Activated CD4-positive, alpha-beta T cell treated with anti-CD3 and anti-CD28 coated beads for 36 hours (primary cell): ENCODE results near the gene MED12L. TPM values are rescaled to one million over a fixed set of nuclear protein-coding genes. Genes with fewer than 3 reads are reported as not detected.

Source experiments
- ATAC-seq: fragments of 200-7000 bp; cut with Tn5 transposase; one replicate; pipeline ENCODE4 v1.10.0; 2021; ENCODE audit warnings: mild to moderate bottlenecking, moderate library complexity
- CTCF ChIA-PET: fragments of 350-600 bp; sonication (Branson Sonifier 250); formaldehyde crosslinking; loops from one replicate; lab custom pipeline; 2021; ENCODE audit warnings: antibody characterized with exemption; lab: Charles Lee
- POLR2A ChIA-PET: fragments of 350-600 bp; sonication (Branson Sonifier 250); formaldehyde crosslinking; loops from one replicate; lab custom pipeline; 2021; ENCODE audit warnings: antibody characterized with exemption, inconsistent platforms; lab: Charles Lee
- DNase-seq: peaks from one replicate; pipeline ENCODE4 v3.0.0-alpha.2; 2020
- H3K27ac Mint-ChIP-seq: one replicate; pipeline ENCODE4 v1.8.0; 2021; ENCODE audit warnings: mixed read lengths
- H3K27me3 Mint-ChIP-seq: one replicate; pipeline ENCODE4 v1.8.0; 2021; ENCODE audit warnings: mixed read lengths
- H3K36me3 Mint-ChIP-seq: one replicate; pipeline ENCODE4 v1.8.0; 2021; ENCODE audit warnings: low read depth, mixed read lengths
- H3K4me1 Mint-ChIP-seq: one replicate; pipeline ENCODE4 v1.8.0; 2021; ENCODE audit warnings: mixed read lengths
- H3K4me3 Mint-ChIP-seq: one replicate; pipeline ENCODE4 v1.8.0; 2021; ENCODE audit warnings: mild to moderate bottlenecking, moderate library complexity, mixed read lengths
- H3K9me3 Mint-ChIP-seq: one replicate; pipeline ENCODE4 v1.8.0; 2021; ENCODE audit warnings: low read depth, mixed read lengths
- intact Hi-C, 2 experiments: fragments of 100-400 bp; cut with DNase I in 1 of 2; cut with micrococcal nuclease in 1 of 2; formaldehyde crosslinking; loops; one replicate each; pipeline versions ENCODE4 v1.14.2 to v1.15.1; 2022 to 2024; cut with DNase I, micrococcal nuclease
- total RNA-seq, 2 experiments: library from RNA; stranded (reverse); gene quantifications; one replicate each; pipeline ENCODE4 v1.2.3, GENCODE V29; 2021

Gene MED12L
- total RNA-seq, 2 experiments from 2014 or later, result 2.4 to 3.0 TPM

- ChIA-PET CTCF (interaction anchor here (0.6 to 1.9 kb wide), 11 partner anchors 9 to 212 kb away, joined by 3 to 15 read pairs (median 3); no protein-coding TSS in a partner anchor), POLR2A (interaction anchor here (0.6 to 1.9 kb wide), 6 partner anchors 9 to 116 kb away, joined by 3 to 16 read pairs (median 4); no protein-coding TSS in a partner anchor)
- ATAC-seq (peak; percentile 83), DNase-seq (peak; percentile 50)
- no peaks in the 10 kb centered on the region for H3K9me3 Mint-ChIP-seq
- H3K4me1 Mint-ChIP-seq, result peaks cover 47% of the 10 kb centered on the region
- H3K4me3 Mint-ChIP-seq, result peak within 1 kb of the TSS; percentile 50
- H3K27me3 Mint-ChIP-seq, result peaks cover 2% of the 10 kb centered on the region
- H3K36me3 Mint-ChIP-seq, result no peaks in the 10 kb centered on the region
- intact Hi-C loops, result loop anchor here (1.0 to 5.0 kb wide), 9 partner anchors 11 to 941 kb away; partner anchors contain the start of genes GPR171 (in 1 of the 2) and TSC22D2 (in 1 of the 2)
- peak within 1 kb of the TSS; percentile 90 for H3K27ac Mint-ChIP-seq
Measured at GRCh38 chr3:151316267-151316991, 231.0 kb downstream of the MED12L start, which contains the start of gene GPR87. TSS of gene GPR87 (minus strand) at chr3:151316820. CDS start at chr3:151300100, 16,720 bp downstream.

GRCh38 chr3:151318313-151318712 lies 232.8 kb downstream of the MED12L start:
- Mint-ChIP-seq H3K36me3 (no peaks in the 10 kb centered on the region), H3K4me3 (no peak overlapping the region), H3K9me3 (no peaks in the 10 kb centered on the region), H3K27me3 (peaks cover 2% of the 10 kb centered on the region), H3K4me1 (peaks cover 59% of the 10 kb centered on the region), H3K27ac (peak overlapping the region; percentile 64)
- DNase-seq (no peak), ATAC-seq (no peak)
- intact Hi-C loops, result loop anchor here in 1 of 2 experiments (5.0 kb wide), 3 partner anchors 809 to 939 kb away; partner anchors contain the start of gene TSC22D2
- ChIA-PET CTCF (no interaction called here), POLR2A (no interaction called here)

- Mint-ChIP-seq H3K27ac (no peak overlapping the region), H3K27me3 (peaks cover 2% of the 10 kb centered on the region), H3K4me1 (peaks cover 65% of the 10 kb centered on the region), H3K36me3 (no peaks in the 10 kb centered on the region), H3K9me3 (no peaks in the 10 kb centered on the region), H3K4me3 (no peak overlapping the region)
- no peak for DNase-seq
- no peak for ATAC-seq
- intact Hi-C loops, result loop anchor here in 1 of 2 experiments (5.0 kb wide), 3 partner anchors 808 to 938 kb away; partner anchors contain the start of gene TSC22D2
- POLR2A ChIA-PET, result no interaction called here
- CTCF ChIA-PET, result interaction anchor here (0.6 kb wide), 1 partner anchor 14 kb away, joined by 3 read pairs; no protein-coding TSS in a partner anchor
Measured at GRCh38 chr3:151318991-151319390, 233.5 kb downstream of the MED12L start.

GRCh38 chr3:151319628-151320027 lies 234.2 kb downstream of the MED12L start:
- intact Hi-C loops, result loop anchor here in 1 of 2 experiments (2.0 to 5.0 kb wide), 4 partner anchors 15 to 938 kb away; partner anchors contain the start of gene TSC22D2
- peak overlapping the region; percentile 28 for H3K27ac Mint-ChIP-seq
- ATAC-seq (peak; percentile 30), DNase-seq (no peak)
- ChIA-PET CTCF (no interaction called here), POLR2A (no interaction called here)
- H3K4me1 Mint-ChIP-seq, result peaks cover 70% of the 10 kb centered on the region
- H3K4me3 Mint-ChIP-seq, result no peak overlapping the region
- no peaks in the 10 kb centered on the region for H3K36me3 Mint-ChIP-seq
- no peaks in the 10 kb centered on the region for H3K9me3 Mint-ChIP-seq
- H3K27me3 Mint-ChIP-seq, result peaks cover 4% of the 10 kb centered on the region

GRCh38 chr3:151320131-151320530 lies 234.7 kb downstream of the MED12L start:
- ChIA-PET CTCF (interaction anchor here (1.1 kb wide), 1 partner anchor 15 kb away, joined by 5 read pairs; no protein-coding TSS in a partner anchor), POLR2A (no interaction called here)
- Mint-ChIP-seq H3K27me3 (peaks cover 2% of the 10 kb centered on the region), H3K36me3 (no peaks in the 10 kb centered on the region), H3K9me3 (no peaks in the 10 kb centered on the region), H3K27ac (no peak overlapping the region), H3K4me3 (no peak overlapping the region), H3K4me1 (peaks cover 67% of the 10 kb centered on the region)
- intact Hi-C loops, result loop anchor here in 1 of 2 experiments (2.0 kb wide), 1 partner anchor 15 kb away; no protein-coding TSS in a partner anchor
- no peak for ATAC-seq
- DNase-seq, result no peak

GRCh38 chr3:151321526-151321925 lies 236.1 kb downstream of the MED12L start:
- Mint-ChIP-seq H3K27me3 (peaks cover 5% of the 10 kb centered on the region), H3K36me3 (no peaks in the 10 kb centered on the region), H3K9me3 (no peaks in the 10 kb centered on the region), H3K27ac (no peak overlapping the region), H3K4me1 (peaks cover 55% of the 10 kb centered on the region), H3K4me3 (no peak overlapping the region)
- DNase-seq (no peak), ATAC-seq (no peak)
- intact Hi-C loops, result loop anchor here in 1 of 2 experiments (2.0 kb wide), 1 partner anchor 17 kb away; no protein-coding TSS in a partner anchor
- POLR2A ChIA-PET, result interaction anchor here (0.8 kb wide), 1 partner anchor 118 kb away, joined by 3 read pairs; the partner anchor contains the start of gene GPR171
- CTCF ChIA-PET, result interaction anchor here (0.6 to 2.2 kb wide), 2 partner anchors 40 to 94 kb away, joined by 3 to 6 read pairs; no protein-coding TSS in a partner anchor

GRCh38 chr3:151322511-151322910 lies 237.0 kb downstream of the MED12L start:
- ChIA-PET CTCF (interaction anchor here (2.2 kb wide), 1 partner anchor 95 kb away, joined by 6 read pairs; no protein-coding TSS in a partner anchor), POLR2A (interaction anchor here (0.6 kb wide), 1 partner anchor 579 kb away, joined by 3 read pairs; no protein-coding TSS in a partner anchor)
- peaks cover 53% of the 10 kb centered on the region for H3K4me1 Mint-ChIP-seq
- H3K9me3 Mint-ChIP-seq, result no peaks in the 10 kb centered on the region
- no peak overlapping the region for H3K4me3 Mint-ChIP-seq
- peaks cover 5% of the 10 kb centered on the region for H3K27me3 Mint-ChIP-seq
- H3K27ac Mint-ChIP-seq, result no peak overlapping the region
- DNase-seq (no peak), ATAC-seq (no peak)
- no peaks in the 10 kb centered on the region for H3K36me3 Mint-ChIP-seq
- intact Hi-C loops, result no loop called here

- POLR2A ChIA-PET, result interaction anchor here (0.6 to 1.2 kb wide), 2 partner anchors 11 to 27 kb away, joined by 3 to 4 read pairs; partner anchors contain the start of gene GPR87
- peak; percentile 17 for ATAC-seq
- peaks cover 10% of the 10 kb centered on the region for H3K27me3 Mint-ChIP-seq
- H3K36me3 Mint-ChIP-seq, result no peaks in the 10 kb centered on the region
- intact Hi-C loops, result loop anchor here (1.0 to 5.0 kb wide), 5 partner anchors 37 to 159 kb away; no protein-coding TSS in a partner anchor
- peaks cover 25% of the 10 kb centered on the region for H3K4me1 Mint-ChIP-seq
- no peak overlapping the region for H3K4me3 Mint-ChIP-seq
- no peak for DNase-seq
- CTCF ChIA-PET, result interaction anchor here (0.7 to 5.7 kb wide), 26 partner anchors 11 to 1071 kb away, joined by 3 to 25 read pairs (median 4); partner anchors contain the start of genes GPR87 and P2RY14
- H3K27ac Mint-ChIP-seq, result no peak overlapping the region
- H3K9me3 Mint-ChIP-seq, result no peaks in the 10 kb centered on the region
Measured at GRCh38 chr3:151327571-151328198, 242.2 kb downstream of the MED12L start.

- peaks cover 13% of the 10 kb centered on the region for H3K27me3 Mint-ChIP-seq
- H3K9me3 Mint-ChIP-seq, result no peaks in the 10 kb centered on the region
- H3K4me1 Mint-ChIP-seq, result peaks cover 19% of the 10 kb centered on the region
- intact Hi-C loops, result loop anchor here (1.0 to 5.0 kb wide), 4 partner anchors 101 to 160 kb away; no protein-coding TSS in a partner anchor
- ATAC-seq, result peak; percentile 91
- no peaks in the 10 kb centered on the region for H3K36me3 Mint-ChIP-seq
- peak overlapping the region; percentile 40 for H3K27ac Mint-ChIP-seq
- DNase-seq, result peak; percentile 52
- ChIA-PET POLR2A (interaction anchor here (1.2 kb wide), 1 partner anchor 28 kb away, joined by 4 read pairs; no protein-coding TSS in a partner anchor), CTCF (interaction anchor here (0.7 to 5.7 kb wide), 25 partner anchors 12 to 590 kb away, joined by 3 to 25 read pairs (median 4); partner anchors contain the start of genes GPR87 and P2RY14)
- peak overlapping the region; percentile 26 for H3K4me3 Mint-ChIP-seq
Measured at GRCh38 chr3:151328298-151328995, 243.0 kb downstream of the MED12L start.

- ChIA-PET CTCF (interaction anchor here (2.0 to 2.1 kb wide), 3 partner anchors 24 to 589 kb away, joined by 5 to 17 read pairs (median 15); no protein-coding TSS in a partner anchor), POLR2A (no interaction called here)
- Mint-ChIP-seq H3K4me1 (peaks cover 10% of the 10 kb centered on the region), H3K27ac (peak within 1 kb of the TSS; percentile 40), H3K36me3 (no peaks in the 10 kb centered on the region), H3K27me3 (peaks cover 11% of the 10 kb centered on the region), H3K4me3 (peak within 1 kb of the TSS; percentile 26), H3K9me3 (no peaks in the 10 kb centered on the region)
- DNase-seq, result no peak
- no peak for ATAC-seq
- intact Hi-C loops, result loop anchor here in 1 of 2 experiments (2.0 to 5.0 kb wide), 2 partner anchors 102 to 161 kb away; no protein-coding TSS in a partner anchor
Measured at GRCh38 chr3:151329363-151329762, 243.9 kb downstream of the MED12L start, which contains the start of gene P2RY13. TSS of gene P2RY13 (minus strand) at chr3:151329549. CDS start at chr3:151329528, 21 bp downstream.
